A549 treated with CORT108297 at 1 μM for 4 hours (cell line): ENCODE measurements around the gene ZNF705A. TPM values are rescaled to one million over a fixed set of nuclear protein-coding genes. Genes with fewer than 3 reads are reported as not detected.

ENCODE experiments used
- total RNA-seq: library from RNA; stranded (reverse); fragments of 200-300 nt; extraction: Qiagen RNA extraction; gene quantifications from 5 replicates; pipeline ENCODE4 v1.2.3, GENCODE V29; 2022

ZNF705A gene
- total RNA-seq, result not detected in 5 replicates

DNA sequence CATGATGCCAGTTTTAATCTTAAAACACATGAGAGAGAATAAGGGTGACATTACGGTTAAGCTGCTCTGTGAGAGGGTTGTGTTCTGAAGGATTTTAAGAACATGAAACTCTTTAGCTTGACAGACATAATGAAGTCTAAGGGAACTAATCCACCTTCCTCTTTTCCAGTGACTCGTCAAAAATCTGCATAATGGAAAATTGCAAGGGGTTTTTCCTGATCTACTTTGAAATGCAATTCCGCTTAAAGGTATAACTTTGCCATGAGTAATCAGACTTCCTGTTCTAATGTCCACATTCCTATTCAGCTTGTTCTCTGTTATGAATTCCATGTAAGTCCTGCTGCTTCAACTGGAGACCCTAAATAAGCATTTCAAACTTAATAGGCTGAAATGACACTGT is at the start of gene ZNF705A:
Gene ZNF705A, plus strand, starts transcription at position 171 of the 400 bp plus-strand sequence. CDS start 15,611 bp downstream, outside the sequence.

DNA sequence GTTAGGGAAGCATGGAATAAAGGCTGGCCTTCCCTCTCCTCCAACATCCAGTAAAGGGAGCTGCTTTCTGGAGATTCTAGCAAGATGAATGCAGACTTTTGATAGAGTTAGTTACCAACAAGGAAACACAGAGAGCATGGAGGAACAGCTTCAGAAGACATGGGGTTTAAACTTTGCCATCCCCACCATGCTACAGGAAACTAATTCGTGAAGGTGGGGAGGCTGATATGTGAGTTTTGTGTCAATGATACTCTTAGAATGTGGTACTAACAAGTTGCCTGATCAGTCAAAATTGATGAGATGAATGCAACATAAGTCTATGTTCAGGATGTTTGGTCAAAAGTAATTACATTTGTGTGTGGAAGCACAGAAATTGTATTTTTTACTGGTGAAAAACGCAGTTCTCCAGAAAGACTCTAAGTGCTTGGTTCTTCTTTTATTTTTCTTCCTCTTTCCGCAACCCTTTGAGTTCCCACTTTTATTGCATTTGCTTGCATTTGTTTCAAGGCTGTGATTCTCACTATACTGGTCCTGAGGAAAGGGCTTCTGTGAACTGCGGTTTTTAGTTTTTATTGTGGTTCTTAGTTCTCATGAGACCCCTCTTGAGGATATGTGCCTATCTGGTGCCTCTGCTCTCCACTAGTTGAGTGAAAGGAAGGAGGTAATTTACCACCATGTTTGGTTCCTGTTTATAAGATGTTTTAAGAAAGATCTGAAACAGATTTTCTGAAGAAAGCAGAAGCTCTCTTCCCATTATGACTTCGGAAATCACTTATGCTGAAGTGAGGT is 33.5 kb upstream of the ZNF705A start, which contains the start of gene CLEC4A:
Gene CLEC4A, plus strand, starts transcription at position 494 of the 789 bp plus-strand sequence. Its CDS starts 262 bp downstream, at position 756.

DNA sequence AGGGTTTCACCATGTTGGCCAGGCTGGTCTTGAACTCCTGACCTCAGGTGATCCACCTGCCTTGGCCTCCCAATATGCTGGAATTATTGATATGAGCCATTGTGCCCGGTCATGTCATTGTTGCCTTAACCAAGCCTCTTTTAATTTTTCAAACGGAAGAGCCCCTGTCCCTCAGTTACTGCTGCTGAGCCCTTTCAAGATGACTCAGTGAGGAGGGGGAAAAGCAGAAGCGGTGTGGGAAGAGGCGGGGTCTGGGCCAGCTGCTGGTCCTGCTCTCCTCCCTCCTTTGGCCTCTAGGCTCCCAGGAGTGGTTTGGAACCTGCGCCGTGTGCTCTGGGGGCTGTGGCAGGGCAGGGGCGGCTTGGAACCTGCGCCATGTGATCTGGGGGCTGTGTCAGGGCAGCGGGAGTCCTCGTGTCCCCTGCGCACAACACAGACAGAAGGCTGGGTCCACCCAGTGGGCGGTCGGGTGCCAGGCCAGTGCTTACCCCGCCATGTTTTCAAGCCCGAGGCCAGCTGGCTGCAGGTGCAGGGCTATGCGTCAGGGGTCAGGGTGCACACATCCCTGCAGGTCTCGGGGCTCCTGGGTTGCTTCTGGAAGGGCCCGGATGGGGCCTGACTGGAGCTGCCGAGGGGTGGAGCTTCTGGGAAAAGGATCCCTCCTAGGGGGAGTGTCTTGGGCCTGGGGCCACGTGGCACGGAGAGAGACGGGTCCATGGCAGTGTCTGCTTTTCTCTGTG is 70.3 kb downstream of the ZNF705A start, which contains the start of gene FAM90A1:
Gene FAM90A1, minus strand, starts transcription at position 627 of the 740 bp plus-strand sequence. CDS start 2,786 bp downstream, outside the sequence.

Other genes with a start within 250 kb of the ZNF705A start
- gene SLC2A3, start 220.8 kb upstream of the ZNF705A start, total RNA-seq, result 2.5 to 3.6 TPM (median 3.1 TPM) in 5 replicates
- gene FOXJ2, start 124.3 kb upstream of the ZNF705A start, total RNA-seq, result 6.8 to 9.6 TPM (median 9.2 TPM) in 5 replicates
- gene C3AR1, start 90.7 kb upstream of the ZNF705A start, total RNA-seq, result not detected in 5 replicates
- 12.8 to 20.8 TPM (median 14.4 TPM) in 5 replicates for gene NECAP1, start 74.7 kb upstream of the ZNF705A start, total RNA-seq
- 0.15 to 0.31 TPM (median 0.21 TPM) in 3 of 5 replicates, not detected in the others for gene CLEC4A, start 33.4 kb upstream of the ZNF705A start, total RNA-seq
- gene FAM90A1, start 70.6 kb downstream of the ZNF705A start, total RNA-seq, result 0.03 to 0.10 TPM (median 0.07 TPM) in 5 replicates